Activated CD8-positive, alpha-beta memory T cell treated with anti-CD3 and anti-CD28 coated beads, Interleukin-2, amount 10 ng/mL, durations not matched to agents 7 days and 5 days (primary cell): ENCODE measurements around the gene STK10. TPM values are rescaled to one million over a fixed set of nuclear protein-coding genes. Genes with fewer than 3 reads are reported as not detected.

ENCODE experiments used
- total RNA-seq, 2 experiments: library from RNA; stranded (reverse); gene quantifications; one replicate each; pipeline ENCODE4 v1.2.3, GENCODE V29; 2021

STK10 gene
- total RNA-seq, 2 experiments from 2014 or later: 223 to 327 TPM

Other genes with a start within 250 kb of the STK10 start
- gene FBXW11, start 181.6 kb downstream of the STK10 start, total RNA-seq: 10 to 100 TPM; 31.2 to 50.4 TPM
- gene EFCAB9, start 5.9 kb upstream of the STK10 start, total RNA-seq: not detected
- 1 to 10 TPM; 7.3 to 8.7 TPM for gene UBTD2, start 95.5 kb upstream of the STK10 start, total RNA-seq